Islet precursor cell (in vitro differentiated cells): ENCODE results near the gene CARM1.
"Not testable (repeated sequence)": the region's sequence is repeated elsewhere in the genome, so short reads cannot be mapped to it uniquely, and the experiment has no call there.

Experiments used
- DNase-seq: peaks from one replicate; pipeline ENCODE4 v3.0.0-alpha.2; 2018

The CARM1 gene

GRCh38 chr19:10935371-10936059 is 64.2 kb downstream of the CARM1 start:
- no peak for DNase-seq

- peak; percentile 83 for DNase-seq
Observed at GRCh38 chr19:10936661-10937084, 65.3 kb downstream of the CARM1 start.

GRCh38 chr19:10941649-10942048 is 70.3 kb downstream of the CARM1 start:
- not testable (repeated sequence) for DNase-seq

GRCh38 chr19:10943412-10943811 is 72.1 kb downstream of the CARM1 start:
- DNase-seq, result not testable (repeated sequence)

GRCh38 chr19:10945264-10945663 is 73.9 kb downstream of the CARM1 start:
- no peak for DNase-seq

- no peak for DNase-seq
Observed at GRCh38 chr19:10946958-10947657, 75.8 kb downstream of the CARM1 start.

GRCh38 chr19:10952809-10953208 is 81.5 kb downstream of the CARM1 start:
- DNase-seq, result peak; percentile 66

GRCh38 chr19:10959277-10959968 is 88.1 kb downstream of the CARM1 start:
- not testable (repeated sequence) for DNase-seq

- DNase-seq, result peak; percentile 96
Observed at GRCh38 chr19:10960314-10961072, 89.1 kb downstream of the CARM1 start, which contains the start of gene SMARCA4. TSS of gene SMARCA4 (plus strand) at chr19:10961030. CDS start at chr19:10984152, 23,122 bp downstream.

GRCh38 chr19:10961073-10961860 is 89.9 kb downstream of the CARM1 start:
- DNase-seq, result no peak

- no peak for DNase-seq
Observed at GRCh38 chr19:10962863-10963262, 91.5 kb downstream of the CARM1 start.

GRCh38 chr19:10963865-10964264 is 92.5 kb downstream of the CARM1 start:
- no peak for DNase-seq

- no peak for DNase-seq
Observed at GRCh38 chr19:10964903-10965302, 93.5 kb downstream of the CARM1 start.

- DNase-seq, result no peak
Observed at GRCh38 chr19:10965398-10965797, 94.0 kb downstream of the CARM1 start.

GRCh38 chr19:10966809-10967208 is 95.5 kb downstream of the CARM1 start:
- no peak for DNase-seq

GRCh38 chr19:10968527-10969135 is 97.3 kb downstream of the CARM1 start:
- no peak for DNase-seq

- no peak for DNase-seq
Observed at GRCh38 chr19:10971107-10971726, 99.9 kb downstream of the CARM1 start.
